ENCODE measurements around the gene FBN2.

The FBN2 gene

GRCh38 chr5:128273736-128274135 lies 264.3 kb downstream of the FBN2 start:
- TF ChIP-seq CTCF (IDR thresholded peaks at IDR 0.05; ENCODE audit: insufficient read depth, low read depth, low read length, missing control alignments) = no peak
- no peak for DNase-seq (ENCODE audit: low read depth)

GRCh38 chr5:128271859-128272464 lies 266.1 kb downstream of the FBN2 start:
- H3K4me3 ChIP-seq (ENCODE audit: low read length) = no peak overlapping the region
- no peak for TF ChIP-seq CTCF (IDR thresholded peaks at IDR 0.05; ENCODE audit: insufficient read depth, low read depth, low read length, missing control alignments)
- DNase-seq (ENCODE audit: low read depth) = peak; percentile 71

More at GRCh38 chr5:128273736-128274135, 264.3 kb downstream of the FBN2 start:
- no peak overlapping the region for H3K4me3 ChIP-seq (ENCODE audit: low read length)

DNA sequence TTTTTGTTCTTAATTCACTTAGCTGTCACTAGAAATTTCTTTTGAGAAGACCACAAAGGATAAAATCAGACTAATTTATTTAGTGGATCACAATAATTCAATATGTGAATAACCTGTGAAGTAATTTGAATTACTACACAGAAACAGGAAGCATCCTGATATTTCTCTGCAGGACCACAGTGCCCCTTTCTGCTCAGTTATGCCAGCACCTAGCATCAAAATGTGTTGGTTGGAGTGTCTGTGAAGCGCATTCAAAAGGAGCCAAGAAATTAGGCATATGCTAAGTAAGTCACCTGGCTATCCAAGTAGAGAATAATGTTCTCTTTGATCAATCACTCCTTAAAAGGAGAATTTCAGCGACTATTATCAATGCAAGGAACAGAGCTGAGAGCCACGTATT lies 267.0 kb downstream of the FBN2 start:
- TF ChIP-seq CTCF (IDR thresholded peaks at IDR 0.05; ENCODE audit: insufficient read depth, low read depth, low read length, missing control alignments) = no peak
- DNase-seq (ENCODE audit: low read depth) = no peak
- no peak overlapping the region for H3K4me3 ChIP-seq (ENCODE audit: low read length)

GRCh38 chr5:128264564-128265360 lies 273.3 kb downstream of the FBN2 start:
- no peak for DNase-seq (ENCODE audit: low read depth)
- H3K4me3 ChIP-seq (ENCODE audit: low read length) = no peak overlapping the region
- TF ChIP-seq CTCF (IDR thresholded peaks at IDR 0.05; ENCODE audit: insufficient read depth, low read depth, low read length, missing control alignments) = no peak

DNA sequence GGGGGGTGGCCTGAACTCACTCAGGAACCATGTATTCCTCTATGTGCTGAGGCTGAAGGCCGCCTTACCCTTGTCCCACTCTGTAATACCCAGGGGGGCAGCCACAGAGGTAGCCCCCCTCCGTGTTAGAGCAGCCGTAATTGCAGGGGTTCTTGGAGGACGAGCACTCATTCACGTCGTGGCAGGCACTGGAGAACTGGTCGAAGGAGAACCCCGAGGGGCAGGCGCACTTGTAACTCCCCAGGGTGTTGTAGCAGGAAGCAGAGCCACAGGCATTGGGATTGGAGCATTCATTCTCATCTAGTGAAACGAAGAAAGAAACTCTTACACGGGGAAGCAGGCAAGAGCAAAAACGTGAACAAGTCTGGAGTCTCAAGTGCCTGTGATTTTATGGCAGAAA lies 274.7 kb downstream of the FBN2 start:
- DNase-seq (ENCODE audit: low read depth) = no peak
- H3K4me3 ChIP-seq (ENCODE audit: low read length) = no peak overlapping the region
- TF ChIP-seq CTCF (IDR thresholded peaks at IDR 0.05; ENCODE audit: insufficient read depth, low read depth, low read length, missing control alignments) = no peak

DNA sequence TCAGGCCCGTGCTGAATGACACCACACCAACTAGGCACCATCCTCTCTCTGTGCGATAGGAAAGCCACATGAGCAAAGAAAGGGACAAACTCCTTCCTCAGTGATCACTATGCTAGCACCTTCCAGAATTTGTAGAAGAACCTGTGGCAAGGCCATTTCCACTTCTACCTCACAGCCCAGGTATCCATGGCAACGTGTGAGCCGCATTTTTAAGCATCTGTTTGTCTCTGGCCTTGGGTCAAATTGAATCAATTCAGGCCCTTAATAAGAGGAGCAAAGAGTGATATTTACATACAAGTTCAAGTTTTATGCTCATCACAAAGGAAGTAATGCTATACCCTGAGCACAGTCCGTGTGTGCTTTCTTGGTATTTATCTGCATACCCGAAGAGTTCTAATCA lies 275.1 kb downstream of the FBN2 start:
- H3K4me3 ChIP-seq (ENCODE audit: low read length) = no peak overlapping the region
- no peak for TF ChIP-seq CTCF (IDR thresholded peaks at IDR 0.05; ENCODE audit: insufficient read depth, low read depth, low read length, missing control alignments)
- no peak for DNase-seq (ENCODE audit: low read depth)

Measured in epithelial cell of esophagus (primary cell).